Bronchial epithelial cell (primary cell): ENCODE data around the gene COMMD1. TPM values are rescaled to one million over a fixed set of nuclear protein-coding genes. Genes with fewer than 3 reads are reported as not detected.
"Not testable (repeated sequence)": the region's sequence is repeated elsewhere in the genome, so short reads cannot be mapped to it uniquely, and the experiment has no call there.

Experiments
- DNase-seq: peaks from one replicate; pipeline ENCODE4 v3.0.0-alpha.2; 2010; ENCODE audit warnings: low read depth
- FAIRE-seq: peaks from 2 replicates; lab custom pipeline; 2011; peaks lifted over from hg19 to GRCh38; lab: Jason Lieb, UNC
- H3K27me3 ChIP-seq: 2 replicates; pipeline ENCODE4 v1.5.1; 2011; ENCODE audit warnings: low read length; ENCODE audit not compliant: control insufficient read depth, insufficient read depth
- H3K36me3 ChIP-seq: 2 replicates; pipeline ENCODE4 v1.5.1; 2011; ENCODE audit warnings: low read length; ENCODE audit not compliant: control insufficient read depth, insufficient read depth
- H3K4me3 ChIP-seq: 2 replicates; pipeline ENCODE4 v1.5.1; 2011; ENCODE audit warnings: mild to moderate bottlenecking, low read depth, low read length, control low read depth
- total RNA-seq: library from RNA; depleted of rRNA; stranded (reverse); fragments of >200 nt; gene quantifications from 2 replicates; pipeline ENCODE4 v1.2.1, GENCODE V29; 2014
- TF ChIP-seq, protein P1 (sequence below): IDR thresholded peaks from 2 replicates; pipeline ENCODE4 v1.5.1; 2011; ENCODE audit warnings: mild to moderate bottlenecking, moderate library complexity, low read length, control low read depth, inconsistent platforms; ENCODE audit not compliant: insufficient read depth, severe bottlenecking

Gene COMMD1
- total RNA-seq, result 30.5 and 34.7 TPM in 2 replicates

- DNase-seq (peak; percentile 63), FAIRE-seq (no peak)
- Histone ChIP-seq H3K27me3 (no peaks in the 10 kb centered on the region), H3K4me3 (peak within 1 kb of the TSS; percentile 84), H3K36me3 (no peaks in the 10 kb centered on the region)
- TF ChIP-seq, protein P1, sequence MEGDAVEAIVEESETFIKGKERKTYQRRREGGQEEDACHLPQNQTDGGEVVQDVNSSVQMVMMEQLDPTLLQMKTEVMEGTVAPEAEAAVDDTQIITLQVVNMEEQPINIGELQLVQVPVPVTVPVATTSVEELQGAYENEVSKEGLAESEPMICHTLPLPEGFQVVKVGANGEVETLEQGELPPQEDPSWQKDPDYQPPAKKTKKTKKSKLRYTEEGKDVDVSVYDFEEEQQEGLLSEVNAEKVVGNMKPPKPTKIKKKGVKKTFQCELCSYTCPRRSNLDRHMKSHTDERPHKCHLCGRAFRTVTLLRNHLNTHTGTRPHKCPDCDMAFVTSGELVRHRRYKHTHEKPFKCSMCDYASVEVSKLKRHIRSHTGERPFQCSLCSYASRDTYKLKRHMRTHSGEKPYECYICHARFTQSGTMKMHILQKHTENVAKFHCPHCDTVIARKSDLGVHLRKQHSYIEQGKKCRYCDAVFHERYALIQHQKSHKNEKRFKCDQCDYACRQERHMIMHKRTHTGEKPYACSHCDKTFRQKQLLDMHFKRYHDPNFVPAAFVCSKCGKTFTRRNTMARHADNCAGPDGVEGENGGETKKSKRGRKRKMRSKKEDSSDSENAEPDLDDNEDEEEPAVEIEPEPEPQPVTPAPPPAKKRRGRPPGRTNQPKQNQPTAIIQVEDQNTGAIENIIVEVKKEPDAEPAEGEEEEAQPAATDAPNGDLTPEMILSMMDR, result no peak
These were observed at the start of gene COMMD1 for GRCh38 chr2:61905372-61906185. Gene COMMD1, plus strand, starts transcription at chr2:61905674. Its CDS starts 5 bp downstream, at chr2:61905679.

DNA sequence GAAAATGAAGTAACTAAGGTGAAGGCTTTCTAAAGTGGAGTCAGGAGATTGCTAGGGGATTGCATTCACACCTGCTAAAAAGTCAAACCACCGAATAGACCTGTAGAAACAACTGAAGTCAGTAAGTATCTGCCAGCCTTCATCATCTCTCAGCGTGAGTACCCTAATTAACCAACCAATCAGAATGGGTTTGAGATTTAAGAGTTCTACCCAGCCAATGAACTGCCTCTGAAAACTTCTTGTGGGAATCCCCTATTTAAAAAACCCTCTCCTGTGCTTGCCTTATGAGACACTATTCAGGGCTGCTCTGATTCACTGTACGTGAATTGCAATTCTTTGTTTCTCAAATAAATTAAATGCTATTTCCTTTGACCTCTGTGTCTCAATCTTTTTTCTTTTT is 48.2 kb upstream of the COMMD1 start:
- Histone ChIP-seq H3K27me3 (no peaks in the 10 kb centered on the region), H3K4me3 (no peak overlapping the region), H3K36me3 (peaks cover 1% of the 10 kb centered on the region)
- TF ChIP-seq, protein P1, result no peak
- no peak for DNase-seq
- FAIRE-seq, result no peak

DNA sequence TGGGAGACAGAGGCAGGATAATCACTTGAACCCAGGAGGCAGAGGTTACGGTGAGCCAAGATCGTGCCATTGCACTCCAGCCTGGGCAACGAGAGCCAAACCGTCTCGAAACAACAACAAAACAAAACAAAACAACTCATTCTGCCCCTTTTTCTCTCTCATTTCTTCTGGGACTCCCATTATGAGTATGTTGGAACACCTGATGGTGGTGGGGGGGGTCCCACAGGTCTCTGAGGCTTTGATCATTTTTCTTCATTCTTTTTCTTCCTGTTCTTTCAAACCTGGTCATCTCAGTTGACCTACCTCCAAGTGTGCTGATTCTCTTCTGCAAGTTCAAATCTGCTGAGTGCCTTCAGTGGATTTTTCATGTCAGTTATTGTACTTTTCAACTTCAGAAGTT is 43.4 kb upstream of the COMMD1 start:
- peaks cover 1% of the 10 kb centered on the region for H3K36me3 ChIP-seq
- FAIRE-seq (no peak), DNase-seq (no peak)
- TF ChIP-seq, protein P1, result no peak
- no peaks in the 10 kb centered on the region for H3K27me3 ChIP-seq
- H3K4me3 ChIP-seq, result no peak overlapping the region

DNA sequence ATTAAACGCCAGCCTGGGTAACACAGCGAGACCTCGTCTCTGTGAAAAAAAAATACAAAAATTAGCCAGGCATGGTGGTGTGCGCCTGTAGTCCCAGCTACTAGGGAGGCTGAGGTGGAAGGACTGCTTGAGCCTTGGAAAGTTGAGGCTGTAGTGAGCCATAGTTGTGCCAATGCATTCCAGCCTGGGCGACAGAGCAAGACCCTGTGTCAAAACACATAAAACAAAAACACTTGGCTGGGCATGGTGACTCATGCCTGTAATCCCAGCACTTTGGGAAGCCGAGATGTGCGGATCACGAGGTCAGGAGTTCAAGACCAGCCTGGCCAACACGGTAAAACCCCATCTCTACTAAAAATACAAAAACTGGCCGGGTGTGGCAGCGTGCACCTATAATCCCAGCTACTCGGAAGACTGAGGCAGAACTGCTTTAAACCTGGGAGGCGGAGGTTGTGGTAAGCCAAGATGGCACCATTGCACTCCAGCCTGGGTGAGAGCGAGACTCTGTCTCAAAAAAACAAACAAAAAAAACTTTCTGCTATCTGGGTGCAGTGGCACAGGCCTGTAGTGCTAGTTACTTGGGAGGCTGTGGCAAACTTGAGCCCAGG is 38.9 kb upstream of the COMMD1 start:
- DNase-seq, H3K27me3 ChIP-seq, FAIRE-seq, H3K36me3 ChIP-seq, H3K4me3 ChIP-seq: not testable (repeated sequence)

DNA sequence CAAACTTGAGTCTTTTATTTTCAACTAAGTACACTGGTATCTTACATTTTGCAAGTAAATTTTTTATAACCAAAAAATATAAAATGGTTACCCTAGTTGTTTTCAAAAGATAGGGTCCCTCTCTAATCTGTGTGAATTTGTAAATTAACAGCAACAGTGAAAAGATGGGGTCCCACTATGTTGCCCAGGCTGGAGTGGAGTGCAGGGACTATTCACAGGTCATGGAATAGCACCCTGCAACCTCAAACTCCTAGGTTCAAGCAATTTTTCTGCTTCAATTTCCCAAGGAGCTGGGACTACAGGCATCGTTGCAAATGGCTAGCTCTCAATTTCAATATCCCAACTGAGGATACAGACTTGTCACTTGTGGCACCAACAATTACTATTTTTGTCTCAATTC is 29.1 kb upstream of the COMMD1 start:
- H3K27me3 ChIP-seq, result no peaks in the 10 kb centered on the region
- DNase-seq (no peak), FAIRE-seq (no peak)
- TF ChIP-seq, protein P1, result no peak
- H3K4me3 ChIP-seq, result no peak overlapping the region
- H3K36me3 ChIP-seq, result peaks cover 12% of the 10 kb centered on the region

GRCh38 chr2:61877571-61878245 is 27.8 kb upstream of the COMMD1 start:
- Histone ChIP-seq H3K27me3 (no peaks in the 10 kb centered on the region), H3K4me3 (no peak overlapping the region), H3K36me3 (peaks cover 15% of the 10 kb centered on the region)
- DNase-seq (peak; percentile 39), FAIRE-seq (no peak)
- TF ChIP-seq, protein P1, result no peak
